NCI-H1105 (cell line): Measurements from ENCODE around the gene DUSP5.

ENCODE experiments used
- DNase-seq: peaks from one replicate; lab custom pipeline; 2025; lab: John Stamatoyannopoulos, UW

The DUSP5 gene

GRCh38 chr10:110481919-110482318 is 15.8 kb upstream of the DUSP5 start:
- DNase-seq = no peak

GRCh38 chr10:110483633-110484032 is 14.1 kb upstream of the DUSP5 start:
- DNase-seq = no peak

- no peak for DNase-seq
Measured at GRCh38 chr10:110485541-110485940, 12.2 kb upstream of the DUSP5 start.

- DNase-seq = no peak
Measured at GRCh38 chr10:110486680-110487410, 10.9 kb upstream of the DUSP5 start.

GRCh38 chr10:110487411-110488331 is 10.0 kb upstream of the DUSP5 start:
- no peak for DNase-seq

- no peak for DNase-seq
Measured at GRCh38 chr10:110488332-110488681, 9.4 kb upstream of the DUSP5 start.

GRCh38 chr10:110488940-110489339 is 8.8 kb upstream of the DUSP5 start:
- no peak for DNase-seq

GRCh38 chr10:110490640-110491039 is 7.1 kb upstream of the DUSP5 start:
- DNase-seq = no peak

GRCh38 chr10:110491346-110491745 is 6.4 kb upstream of the DUSP5 start:
- DNase-seq = no peak

- no peak for DNase-seq
Measured at GRCh38 chr10:110492069-110492822, 5.5 kb upstream of the DUSP5 start.

GRCh38 chr10:110493832-110494426 is 3.8 kb upstream of the DUSP5 start:
- no peak for DNase-seq

- DNase-seq = no peak
Measured at GRCh38 chr10:110494532-110494931, 3.2 kb upstream of the DUSP5 start.

- DNase-seq = no peak
Measured at GRCh38 chr10:110495731-110496552, 1.8 kb upstream of the DUSP5 start.

- DNase-seq = no peak
Measured at GRCh38 chr10:110496553-110497437, 912 bp upstream of the DUSP5 start.

- peak; percentile 32 for DNase-seq
Measured at GRCh38 chr10:110498087-110498981, 627 bp downstream of the DUSP5 start.

GRCh38 chr10:110498982-110499795 is 1.5 kb downstream of the DUSP5 start:
- no peak for DNase-seq

- no peak for DNase-seq
Measured at GRCh38 chr10:110499796-110500514, 2.2 kb downstream of the DUSP5 start.

- no peak for DNase-seq
Measured at GRCh38 chr10:110500515-110500905, 2.8 kb downstream of the DUSP5 start.
